GM12864 (cell line): ENCODE data around the gene EXOC6B.

Experiments
- DNase-seq: peaks from one replicate; pipeline ENCODE4 v3.0.0-alpha.2; 2011; ENCODE audit warnings: low read depth
- H3K4me3 ChIP-seq: 2 replicates; pipeline ENCODE4 v1.5.1; 2011; ENCODE audit warnings: mild to moderate bottlenecking, low read depth, low read length, control low read depth
- CTCF ChIP-seq: IDR thresholded peaks from 2 replicates; pipeline ENCODE4 v1.5.1; 2011; ENCODE audit warnings: low read depth, mild to moderate bottlenecking, moderate library complexity, low read length, control low read depth, inconsistent platforms; ENCODE audit errors: missing control alignments

The EXOC6B gene

GRCh38 chr2:72625366-72625765 lies 200.5 kb downstream of the EXOC6B start:
- no peak for DNase-seq
- TF ChIP-seq CTCF = no peak
- H3K4me3 ChIP-seq = no peak overlapping the region

GRCh38 chr2:72623481-72623880 lies 202.4 kb downstream of the EXOC6B start:
- no peak for DNase-seq
- no peak overlapping the region for H3K4me3 ChIP-seq
- TF ChIP-seq CTCF = no peak

- H3K4me3 ChIP-seq = no peak overlapping the region
- no peak for TF ChIP-seq CTCF
- no peak for DNase-seq
These were observed 206.2 kb downstream of the EXOC6B start for GRCh38 chr2:72619626-72620025.

GRCh38 chr2:72613931-72614330 lies 211.9 kb downstream of the EXOC6B start:
- no peak for TF ChIP-seq CTCF
- DNase-seq = no peak
- no peak overlapping the region for H3K4me3 ChIP-seq

- no peak for DNase-seq
- TF ChIP-seq CTCF = no peak
- H3K4me3 ChIP-seq = no peak overlapping the region
These were observed 213.1 kb downstream of the EXOC6B start for GRCh38 chr2:72612614-72613160.

- no peak for TF ChIP-seq CTCF
- no peak for DNase-seq
- H3K4me3 ChIP-seq = no peak overlapping the region
These were observed 218.6 kb downstream of the EXOC6B start for GRCh38 chr2:72607189-72607588.

- H3K4me3 ChIP-seq = no peak overlapping the region
- DNase-seq = no peak
- peak; percentile 51 for TF ChIP-seq CTCF
These were observed 219.9 kb downstream of the EXOC6B start for GRCh38 chr2:72605836-72606442.
